ENCODE results near the gene PTPRT.

DNA sequence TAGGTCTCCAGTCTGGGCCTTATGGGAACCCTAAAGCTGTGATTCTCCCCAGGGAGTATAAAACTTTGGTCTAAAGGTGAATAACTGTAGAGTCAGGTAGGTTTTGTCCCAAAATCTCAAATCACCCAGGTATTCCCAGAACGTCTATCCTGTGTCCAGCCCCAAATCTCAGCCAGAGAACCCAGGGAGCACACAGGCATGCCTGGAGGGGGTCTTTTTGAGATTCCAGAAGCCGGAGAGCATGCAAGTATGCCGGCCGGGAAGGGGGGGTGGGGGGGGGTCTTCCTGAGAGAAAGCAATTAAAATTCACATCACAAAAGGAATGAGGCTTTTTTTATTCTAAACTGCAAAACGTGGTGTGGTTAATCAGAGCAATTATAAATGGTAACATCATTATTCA, 210.0 kb downstream of the PTPRT start:
- TF ChIP-seq, protein P1, sequence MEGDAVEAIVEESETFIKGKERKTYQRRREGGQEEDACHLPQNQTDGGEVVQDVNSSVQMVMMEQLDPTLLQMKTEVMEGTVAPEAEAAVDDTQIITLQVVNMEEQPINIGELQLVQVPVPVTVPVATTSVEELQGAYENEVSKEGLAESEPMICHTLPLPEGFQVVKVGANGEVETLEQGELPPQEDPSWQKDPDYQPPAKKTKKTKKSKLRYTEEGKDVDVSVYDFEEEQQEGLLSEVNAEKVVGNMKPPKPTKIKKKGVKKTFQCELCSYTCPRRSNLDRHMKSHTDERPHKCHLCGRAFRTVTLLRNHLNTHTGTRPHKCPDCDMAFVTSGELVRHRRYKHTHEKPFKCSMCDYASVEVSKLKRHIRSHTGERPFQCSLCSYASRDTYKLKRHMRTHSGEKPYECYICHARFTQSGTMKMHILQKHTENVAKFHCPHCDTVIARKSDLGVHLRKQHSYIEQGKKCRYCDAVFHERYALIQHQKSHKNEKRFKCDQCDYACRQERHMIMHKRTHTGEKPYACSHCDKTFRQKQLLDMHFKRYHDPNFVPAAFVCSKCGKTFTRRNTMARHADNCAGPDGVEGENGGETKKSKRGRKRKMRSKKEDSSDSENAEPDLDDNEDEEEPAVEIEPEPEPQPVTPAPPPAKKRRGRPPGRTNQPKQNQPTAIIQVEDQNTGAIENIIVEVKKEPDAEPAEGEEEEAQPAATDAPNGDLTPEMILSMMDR (IDR thresholded peaks at IDR 0.05) = no peak
- no peak for TF ChIP-seq POLR2AphosphoS5 (IDR thresholded peaks at IDR 0.05)
- TF ChIP-seq POLR2A (IDR thresholded peaks at IDR 0.05) = no peak
- TF ChIP-seq EP300 (IDR thresholded peaks at IDR 0.05) = no peak
